GM19452 (cell line): ENCODE measurements around the gene TCP10L.
A peak's percentile ranks its signal among the peaks of the same experiment; 100 is the strongest.
"Not testable (repeated sequence)": the region's sequence is repeated elsewhere in the genome, so short reads cannot be mapped to it uniquely, and the experiment has no call there.

Experiments
- ATAC-seq: cut with Tn5 transposase; IDR thresholded peaks from one replicate; pipeline ENCODE4 v1.9.1; 2021; ENCODE audit not compliant: unreplicated experiment

Gene TCP10L

GRCh38 chr21:32585042-32585710 is at the start of gene TCP10L:
Gene TCP10L, minus strand, starts transcription at chr21:32585523. Its CDS starts 1,219 bp downstream, at chr21:32584304.
- no peak for ATAC-seq

- no peak for ATAC-seq
These were observed 41.4 kb upstream of the TCP10L start for GRCh38 chr21:32626621-32627196.

GRCh38 chr21:32618218-32618617 is 32.9 kb upstream of the TCP10L start:
- ATAC-seq, result not testable (repeated sequence)

- ATAC-seq, result no peak
These were observed 28.2 kb upstream of the TCP10L start for GRCh38 chr21:32613436-32614043.

- no peak for ATAC-seq
These were observed 27.6 kb upstream of the TCP10L start for GRCh38 chr21:32612999-32613337.

GRCh38 chr21:32612075-32612998 is 27.0 kb upstream of the TCP10L start, which contains the start of gene CFAP298:
Gene CFAP298, minus strand, starts transcription at chr21:32612377. Its CDS starts 134 bp downstream, at chr21:32612243.
- peak; percentile 96 for ATAC-seq

- no peak for ATAC-seq
These were observed 26.2 kb upstream of the TCP10L start for GRCh38 chr21:32611471-32611997.

GRCh38 chr21:32610940-32611339 is 25.6 kb upstream of the TCP10L start:
- ATAC-seq, result not testable (repeated sequence)

GRCh38 chr21:32608851-32609250 is 23.5 kb upstream of the TCP10L start:
- ATAC-seq, result no peak

GRCh38 chr21:32605469-32605868 is 20.1 kb upstream of the TCP10L start:
- no peak for ATAC-seq

- no peak for ATAC-seq
These were observed 19.1 kb upstream of the TCP10L start for GRCh38 chr21:32604464-32604863.

- no peak for ATAC-seq
These were observed 17.8 kb upstream of the TCP10L start for GRCh38 chr21:32603131-32603530.

- no peak for ATAC-seq
These were observed 16.8 kb upstream of the TCP10L start for GRCh38 chr21:32602099-32602498.

GRCh38 chr21:32599526-32599925 is 14.2 kb upstream of the TCP10L start:
- no peak for ATAC-seq

GRCh38 chr21:32599091-32599490 is 13.8 kb upstream of the TCP10L start:
- no peak for ATAC-seq

- ATAC-seq, result no peak
These were observed 11.9 kb upstream of the TCP10L start for GRCh38 chr21:32597205-32597604.

- ATAC-seq, result no peak
These were observed 10.1 kb upstream of the TCP10L start for GRCh38 chr21:32595431-32595830.

- no peak for ATAC-seq
These were observed 8.4 kb upstream of the TCP10L start for GRCh38 chr21:32593690-32594089.

- ATAC-seq, result no peak
These were observed 7.7 kb upstream of the TCP10L start for GRCh38 chr21:32592929-32593502.

GRCh38 chr21:32590130-32590529 is 4.8 kb upstream of the TCP10L start:
- no peak for ATAC-seq

GRCh38 chr21:32587651-32588050 is 2.3 kb upstream of the TCP10L start:
- ATAC-seq, result no peak
